Measurements from ENCODE around the gene CCM2. TPM values are rescaled to one million over a fixed set of nuclear protein-coding genes. Genes with fewer than 3 reads are reported as not detected.

The CCM2 gene
- total RNA-seq, 2 experiments from 2014 or later = 48.8 to 52.8 TPM

DNA sequence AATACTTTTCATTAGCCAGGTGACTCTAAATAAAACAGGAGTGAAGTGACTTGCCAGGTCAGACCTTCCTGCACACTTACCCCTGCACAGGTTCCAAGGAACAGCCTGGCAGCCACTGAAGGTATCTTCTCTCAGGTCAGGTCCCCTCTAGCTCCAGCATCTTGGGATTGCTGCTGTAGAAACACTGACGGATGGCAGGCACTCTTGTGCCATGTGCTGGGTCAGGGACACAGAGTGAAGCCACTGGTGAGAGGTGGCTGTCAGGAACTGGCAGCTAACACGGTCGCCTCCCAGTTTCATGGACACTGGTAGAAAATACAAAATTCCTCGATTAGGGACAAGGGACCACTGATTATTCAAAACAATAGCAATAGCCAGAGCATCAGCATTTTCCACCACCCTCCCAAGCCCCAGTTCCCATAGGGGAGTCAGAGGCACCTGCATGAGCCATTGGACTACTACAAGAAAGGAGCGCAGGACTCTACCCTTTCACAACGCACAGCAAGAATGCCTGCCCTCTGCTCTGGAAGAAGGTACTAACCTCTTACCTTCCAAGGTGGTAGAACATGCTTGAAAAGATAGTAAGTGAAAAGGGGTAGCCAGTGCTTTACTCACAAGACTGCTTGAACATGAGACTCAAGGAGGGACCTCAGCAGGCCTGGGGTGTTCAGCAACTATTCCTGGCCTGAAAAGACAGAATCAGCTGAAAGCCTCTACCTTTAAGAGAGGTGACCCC lies 16.1 kb upstream of the CCM2 start:
- no peaks in the 10 kb centered on the region for H3K27me3 ChIP-seq (ENCODE audit: control insufficient read depth in 1 of 2, insufficient read depth in 2 of 2, low read length in 2 of 2)
- Mint-ChIP-seq H3K36me3 (ENCODE audit: low read depth) (peaks cover 56% of the 10 kb centered on the region), H3K9me3 (no peaks in the 10 kb centered on the region), H3K4me3 (peak overlapping the region; percentile 95), H3K4me1 (ENCODE audit: low read depth) (peaks cover 76% of the 10 kb centered on the region), H3K27me3 (no peaks in the 10 kb centered on the region), H3K27ac (peak overlapping the region; percentile 95)
- peaks cover 36% of the 10 kb centered on the region for H3K36me3 ChIP-seq (ENCODE audit: insufficient read depth, low read length)
- ChIA-PET CTCF (interaction anchor here (1.1 to 1.6 kb wide), 3 partner anchors 10 to 152 kb away, joined by 4 to 5 read pairs (median 4); no protein-coding TSS in a partner anchor), POLR2A (interaction anchor here (2.3 to 16.1 kb wide), 2 partner anchors 17 to 48 kb away, joined by 10 to 321 read pairs; no protein-coding TSS in a partner anchor)
- peaks cover 77% of the 10 kb centered on the region for H3K4me1 ChIP-seq (ENCODE audit: insufficient read depth, low read length)
- H3K27ac ChIP-seq (ENCODE audit: low read depth in 1 of 2, low read length in 2 of 2) = peak overlapping the region in 1 of 2 donors; percentile 95
- TF ChIP-seq, protein P1, sequence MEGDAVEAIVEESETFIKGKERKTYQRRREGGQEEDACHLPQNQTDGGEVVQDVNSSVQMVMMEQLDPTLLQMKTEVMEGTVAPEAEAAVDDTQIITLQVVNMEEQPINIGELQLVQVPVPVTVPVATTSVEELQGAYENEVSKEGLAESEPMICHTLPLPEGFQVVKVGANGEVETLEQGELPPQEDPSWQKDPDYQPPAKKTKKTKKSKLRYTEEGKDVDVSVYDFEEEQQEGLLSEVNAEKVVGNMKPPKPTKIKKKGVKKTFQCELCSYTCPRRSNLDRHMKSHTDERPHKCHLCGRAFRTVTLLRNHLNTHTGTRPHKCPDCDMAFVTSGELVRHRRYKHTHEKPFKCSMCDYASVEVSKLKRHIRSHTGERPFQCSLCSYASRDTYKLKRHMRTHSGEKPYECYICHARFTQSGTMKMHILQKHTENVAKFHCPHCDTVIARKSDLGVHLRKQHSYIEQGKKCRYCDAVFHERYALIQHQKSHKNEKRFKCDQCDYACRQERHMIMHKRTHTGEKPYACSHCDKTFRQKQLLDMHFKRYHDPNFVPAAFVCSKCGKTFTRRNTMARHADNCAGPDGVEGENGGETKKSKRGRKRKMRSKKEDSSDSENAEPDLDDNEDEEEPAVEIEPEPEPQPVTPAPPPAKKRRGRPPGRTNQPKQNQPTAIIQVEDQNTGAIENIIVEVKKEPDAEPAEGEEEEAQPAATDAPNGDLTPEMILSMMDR (IDR thresholded peaks at IDR 0.05) = no peak
- intact Hi-C loops (cut with DNase I, micrococcal nuclease) = loop anchor here in 1 of 2 experiments (10.0 kb wide), 1 partner anchor 399 kb away; the partner anchor contains the start of gene TMED4
- H3K4me3 ChIP-seq (ENCODE audit: low read length) = no peak overlapping the region
- no peak for ATAC-seq (ENCODE audit: poor library complexity)
- no peaks in the 10 kb centered on the region for H3K9me3 ChIP-seq (ENCODE audit: control insufficient read depth in 1 of 2, insufficient read depth in 1 of 2, low read length in 2 of 2)
- DNase-seq = no peak

DNA sequence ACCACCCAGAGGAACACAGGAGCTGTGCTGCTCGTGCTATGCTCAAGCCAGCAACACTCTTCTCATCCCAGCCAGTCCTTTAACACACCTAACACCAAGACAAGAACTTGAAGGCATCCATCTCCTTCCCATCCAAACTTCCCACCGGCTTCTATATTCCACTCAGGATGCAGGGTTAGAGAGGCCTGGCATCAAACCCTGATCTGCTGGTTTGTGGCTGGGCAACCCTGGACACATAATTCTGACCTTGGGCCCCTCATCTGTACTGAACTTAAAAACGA lies 15.6 kb upstream of the CCM2 start:
- Histone ChIP-seq H3K27me3 (ENCODE audit: control insufficient read depth in 1 of 2, insufficient read depth in 2 of 2, low read length in 2 of 2) (no peaks in the 10 kb centered on the region), H3K9me3 (ENCODE audit: control insufficient read depth in 1 of 2, insufficient read depth in 1 of 2, low read length in 2 of 2) (no peaks in the 10 kb centered on the region), H3K4me3 (ENCODE audit: low read length) (no peak overlapping the region), H3K36me3 (ENCODE audit: insufficient read depth, low read length) (peaks cover 36% of the 10 kb centered on the region), H3K4me1 (ENCODE audit: insufficient read depth, low read length) (peaks cover 72% of the 10 kb centered on the region), H3K27ac (ENCODE audit: low read depth in 1 of 2, low read length in 2 of 2) (peak overlapping the region; percentile 94 to 95)
- H3K27ac Mint-ChIP-seq = peak overlapping the region; percentile 95
- H3K27me3 Mint-ChIP-seq = no peaks in the 10 kb centered on the region
- ChIA-PET CTCF (no interaction called here), POLR2A (interaction anchor here (2.3 to 16.1 kb wide), 2 partner anchors 17 to 47 kb away, joined by 10 to 321 read pairs; no protein-coding TSS in a partner anchor)
- intact Hi-C loops (cut with DNase I, micrococcal nuclease) = loop anchor here in 1 of 2 experiments (10.0 kb wide), 1 partner anchor 400 kb away; the partner anchor contains the start of gene TMED4
- TF ChIP-seq, protein P1 (IDR thresholded peaks at IDR 0.05) = no peak
- no peaks in the 10 kb centered on the region for H3K9me3 Mint-ChIP-seq
- no peak for ATAC-seq (ENCODE audit: poor library complexity)
- no peak for DNase-seq
- peaks cover 71% of the 10 kb centered on the region for H3K4me1 Mint-ChIP-seq (ENCODE audit: low read depth)
- H3K4me3 Mint-ChIP-seq = peak overlapping the region; percentile 95
- H3K36me3 Mint-ChIP-seq (ENCODE audit: low read depth) = peaks cover 51% of the 10 kb centered on the region

DNA sequence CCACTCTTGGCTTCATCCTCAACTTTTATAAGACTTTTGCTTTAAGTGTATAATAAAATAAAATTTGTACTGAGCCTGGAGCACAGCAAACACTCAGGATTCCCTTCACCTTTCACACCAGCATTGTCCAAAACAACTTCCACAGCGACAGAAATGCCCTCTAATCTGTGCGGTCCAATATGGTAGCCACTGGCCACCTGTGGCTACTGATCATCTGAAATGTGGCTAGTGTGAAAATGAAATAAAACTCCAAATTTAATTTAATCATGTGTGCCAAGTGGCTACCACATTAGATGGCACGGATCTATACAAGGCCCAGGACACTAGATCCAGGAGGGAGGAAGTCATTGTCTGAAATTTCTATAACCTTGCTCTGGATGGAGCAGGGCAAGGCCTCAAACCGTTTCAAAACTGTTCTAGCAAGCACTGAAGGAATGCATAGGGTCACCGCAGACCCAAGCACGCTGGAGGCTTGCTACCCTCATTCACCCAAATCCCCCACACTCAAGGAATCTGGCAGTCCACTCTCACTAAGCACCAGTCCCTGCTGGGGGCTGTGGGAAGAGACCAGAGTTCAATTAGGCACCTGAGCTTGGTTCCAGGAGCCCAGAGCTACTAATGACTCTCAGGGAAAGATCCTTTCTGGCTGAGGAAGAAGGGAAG lies 14.8 kb upstream of the CCM2 start:
- Histone ChIP-seq H3K36me3 (ENCODE audit: insufficient read depth, low read length) (peaks cover 36% of the 10 kb centered on the region), H3K9me3 (ENCODE audit: control insufficient read depth in 1 of 2, insufficient read depth in 1 of 2, low read length in 2 of 2) (no peaks in the 10 kb centered on the region), H3K27ac (ENCODE audit: low read depth in 1 of 2, low read length in 2 of 2) (peak overlapping the region; percentile 94 to 95), H3K4me1 (ENCODE audit: insufficient read depth, low read length) (peaks cover 65% of the 10 kb centered on the region), H3K4me3 (ENCODE audit: low read length) (peak overlapping the region; percentile 74), H3K27me3 (ENCODE audit: control insufficient read depth in 1 of 2, insufficient read depth in 2 of 2, low read length in 2 of 2) (no peaks in the 10 kb centered on the region)
- Mint-ChIP-seq H3K27ac (peak overlapping the region; percentile 95), H3K4me1 (ENCODE audit: low read depth) (peaks cover 63% of the 10 kb centered on the region), H3K27me3 (no peaks in the 10 kb centered on the region), H3K36me3 (ENCODE audit: low read depth) (peaks cover 51% of the 10 kb centered on the region), H3K9me3 (no peaks in the 10 kb centered on the region), H3K4me3 (peak overlapping the region; percentile 95)
- TF ChIP-seq, protein P1 (IDR thresholded peaks at IDR 0.05) = no peak
- intact Hi-C loops (cut with DNase I, micrococcal nuclease) = loop anchor here in 1 of 2 experiments (5.0 to 10.0 kb wide), 5 partner anchors 42 to 400 kb away; partner anchors contain the start of genes PPIA, TBRG4, TMED4 and ZMIZ2
- CTCF ChIA-PET = interaction anchor here (1.0 to 1.7 kb wide), 4 partner anchors 11 to 151 kb away, joined by 4 to 6 read pairs (median 4); no protein-coding TSS in a partner anchor
- ATAC-seq (ENCODE audit: poor library complexity) (no peak), DNase-seq (peak in 1 of 14 experiments; percentile 14)
- POLR2A ChIA-PET = interaction anchor here (0.6 to 16.1 kb wide), 12 partner anchors 7 to 137 kb away, joined by 3 to 321 read pairs (median 8); partner anchors contain the start of genes CCM2, H2AZ2, PURB and TBRG4
